ENCODE measurements around the gene UQCRHL.

DNA sequence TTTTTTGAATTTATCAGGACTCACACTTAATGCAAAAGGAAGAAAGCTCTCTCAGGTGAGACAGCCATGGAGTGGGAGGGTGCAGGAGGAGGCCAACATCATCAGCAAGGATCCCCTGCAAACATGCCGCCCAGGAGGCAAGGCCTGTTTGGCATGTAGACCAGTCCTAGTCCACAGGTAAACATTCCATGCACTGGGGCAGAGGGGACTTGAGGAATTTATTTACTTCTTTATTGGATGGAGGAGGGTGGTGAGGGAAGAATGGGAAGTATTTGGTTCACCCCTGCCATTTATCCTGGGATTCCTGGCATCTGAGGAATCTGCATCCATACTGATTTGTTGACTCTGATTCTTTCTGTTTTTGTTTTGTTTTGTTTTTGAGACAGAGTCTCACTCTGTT is 1.5 kb upstream of the UQCRHL start:
- TF ChIP-seq, protein P1, sequence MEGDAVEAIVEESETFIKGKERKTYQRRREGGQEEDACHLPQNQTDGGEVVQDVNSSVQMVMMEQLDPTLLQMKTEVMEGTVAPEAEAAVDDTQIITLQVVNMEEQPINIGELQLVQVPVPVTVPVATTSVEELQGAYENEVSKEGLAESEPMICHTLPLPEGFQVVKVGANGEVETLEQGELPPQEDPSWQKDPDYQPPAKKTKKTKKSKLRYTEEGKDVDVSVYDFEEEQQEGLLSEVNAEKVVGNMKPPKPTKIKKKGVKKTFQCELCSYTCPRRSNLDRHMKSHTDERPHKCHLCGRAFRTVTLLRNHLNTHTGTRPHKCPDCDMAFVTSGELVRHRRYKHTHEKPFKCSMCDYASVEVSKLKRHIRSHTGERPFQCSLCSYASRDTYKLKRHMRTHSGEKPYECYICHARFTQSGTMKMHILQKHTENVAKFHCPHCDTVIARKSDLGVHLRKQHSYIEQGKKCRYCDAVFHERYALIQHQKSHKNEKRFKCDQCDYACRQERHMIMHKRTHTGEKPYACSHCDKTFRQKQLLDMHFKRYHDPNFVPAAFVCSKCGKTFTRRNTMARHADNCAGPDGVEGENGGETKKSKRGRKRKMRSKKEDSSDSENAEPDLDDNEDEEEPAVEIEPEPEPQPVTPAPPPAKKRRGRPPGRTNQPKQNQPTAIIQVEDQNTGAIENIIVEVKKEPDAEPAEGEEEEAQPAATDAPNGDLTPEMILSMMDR (conservative IDR thresholded peaks at IDR 0.05; ENCODE audit: low read depth in 2 of 2) = no peak
- TF ChIP-seq POLR2AphosphoS5 (IDR thresholded peaks at IDR 0.05; ENCODE audit: low read depth) (no peak), EZH2 (IDR thresholded peaks at IDR 0.05; ENCODE audit: low read depth, unreplicated experiment) (no peak), ZNF114 (CRISPR knock-in tag; IDR thresholded peaks at IDR 0.05) (no peak), EZH2phosphoT487 (IDR thresholded peaks at IDR 0.05; ENCODE audit: unreplicated experiment) (no peak), CREB1 (CRISPR knock-in tag; IDR thresholded peaks at IDR 0.05; ENCODE audit: low read depth) (no peak), ZNF331 (CRISPR knock-in tag; IDR thresholded peaks at IDR 0.05; ENCODE audit: low read depth) (no peak), NANOG (IDR thresholded peaks at IDR 0.05; ENCODE audit: borderline replicate concordance) (no peak), JUNB (IDR thresholded peaks at IDR 0.05; ENCODE audit: unreplicated experiment) (no peak), STAT1 (IDR thresholded peaks at IDR 0.05; ENCODE audit: unreplicated experiment) (no peak)
- TF ChIP-seq, protein P2, sequence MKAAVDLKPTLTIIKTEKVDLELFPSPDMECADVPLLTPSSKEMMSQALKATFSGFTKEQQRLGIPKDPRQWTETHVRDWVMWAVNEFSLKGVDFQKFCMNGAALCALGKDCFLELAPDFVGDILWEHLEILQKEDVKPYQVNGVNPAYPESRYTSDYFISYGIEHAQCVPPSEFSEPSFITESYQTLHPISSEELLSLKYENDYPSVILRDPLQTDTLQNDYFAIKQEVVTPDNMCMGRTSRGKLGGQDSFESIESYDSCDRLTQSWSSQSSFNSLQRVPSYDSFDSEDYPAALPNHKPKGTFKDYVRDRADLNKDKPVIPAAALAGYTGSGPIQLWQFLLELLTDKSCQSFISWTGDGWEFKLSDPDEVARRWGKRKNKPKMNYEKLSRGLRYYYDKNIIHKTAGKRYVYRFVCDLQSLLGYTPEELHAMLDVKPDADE (IDR thresholded peaks at IDR 0.05) = no peak
- TF ChIP-seq, protein P3, sequence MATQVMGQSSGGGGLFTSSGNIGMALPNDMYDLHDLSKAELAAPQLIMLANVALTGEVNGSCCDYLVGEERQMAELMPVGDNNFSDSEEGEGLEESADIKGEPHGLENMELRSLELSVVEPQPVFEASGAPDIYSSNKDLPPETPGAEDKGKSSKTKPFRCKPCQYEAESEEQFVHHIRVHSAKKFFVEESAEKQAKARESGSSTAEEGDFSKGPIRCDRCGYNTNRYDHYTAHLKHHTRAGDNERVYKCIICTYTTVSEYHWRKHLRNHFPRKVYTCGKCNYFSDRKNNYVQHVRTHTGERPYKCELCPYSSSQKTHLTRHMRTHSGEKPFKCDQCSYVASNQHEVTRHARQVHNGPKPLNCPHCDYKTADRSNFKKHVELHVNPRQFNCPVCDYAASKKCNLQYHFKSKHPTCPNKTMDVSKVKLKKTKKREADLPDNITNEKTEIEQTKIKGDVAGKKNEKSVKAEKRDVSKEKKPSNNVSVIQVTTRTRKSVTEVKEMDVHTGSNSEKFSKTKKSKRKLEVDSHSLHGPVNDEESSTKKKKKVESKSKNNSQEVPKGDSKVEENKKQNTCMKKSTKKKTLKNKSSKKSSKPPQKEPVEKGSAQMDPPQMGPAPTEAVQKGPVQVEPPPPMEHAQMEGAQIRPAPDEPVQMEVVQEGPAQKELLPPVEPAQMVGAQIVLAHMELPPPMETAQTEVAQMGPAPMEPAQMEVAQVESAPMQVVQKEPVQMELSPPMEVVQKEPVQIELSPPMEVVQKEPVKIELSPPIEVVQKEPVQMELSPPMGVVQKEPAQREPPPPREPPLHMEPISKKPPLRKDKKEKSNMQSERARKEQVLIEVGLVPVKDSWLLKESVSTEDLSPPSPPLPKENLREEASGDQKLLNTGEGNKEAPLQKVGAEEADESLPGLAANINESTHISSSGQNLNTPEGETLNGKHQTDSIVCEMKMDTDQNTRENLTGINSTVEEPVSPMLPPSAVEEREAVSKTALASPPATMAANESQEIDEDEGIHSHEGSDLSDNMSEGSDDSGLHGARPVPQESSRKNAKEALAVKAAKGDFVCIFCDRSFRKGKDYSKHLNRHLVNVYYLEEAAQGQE (IDR thresholded peaks at IDR 0.05; ENCODE audit: unreplicated experiment) = no peak
